IMR-90 (cell line): Measurements from ENCODE around the gene ARX. TPM values are rescaled to one million over a fixed set of nuclear protein-coding genes. Genes with fewer than 3 reads are reported as not detected.

Experiments
- ATAC-seq: fragments of 200-7000 bp; cut with Tn5 transposase; 2 replicates; pipeline ENCODE4 v1.9.1; 2020; ENCODE audit warnings: low read depth, mild to moderate bottlenecking, moderate library complexity
- BruUV-seq: library from RNA; stranded (reverse); fragments of 400-500 nt; replicated peaks from 2 replicates; lab custom pipeline; 2021; lab: Mats Ljungman, UMichigan
- CTCF ChIA-PET: fragments of 300-600 bp; formaldehyde crosslinking; extraction: SDS; loops from one replicate; lab custom pipeline; 2021; ENCODE audit warnings: antibody characterized with exemption; lab: Yijun Ruan, JAX
- POLR2A ChIA-PET: fragments of 300-600 bp; sonication (Branson Sonifier 250); formaldehyde crosslinking; loops from one replicate; lab custom pipeline; 2022; ENCODE audit warnings: antibody characterized with exemption; ENCODE audit not compliant: unreplicated experiment; lab: Charles Lee
- DNase-seq: peaks from one replicate; pipeline ENCODE4 v3.0.0; 2013
- H2AFZ ChIP-seq: replicated peaks from 2 replicates; pipeline ENCODE3; 2013; ENCODE audit warnings: low read length, mild to moderate bottlenecking; ENCODE audit not compliant: poor library complexity
- H2AK5ac ChIP-seq: 2 replicates; pipeline ENCODE4 v1.6.1; 2013; ENCODE audit warnings: low read depth, low read length, inconsistent platforms
- H2AK9ac ChIP-seq: replicated peaks from 2 replicates; pipeline ENCODE3; 2013; ENCODE audit warnings: mild to moderate bottlenecking, low read depth, low read length, moderate library complexity; ENCODE audit not compliant: poor library complexity
- H2BK120ac ChIP-seq: 2 replicates; pipeline ENCODE4 v1.6.1; 2013; ENCODE audit warnings: low read depth, low read length, inconsistent platforms
- H2BK15ac ChIP-seq: 3 replicates; pipeline ENCODE4 v1.6.1; 2013; ENCODE audit warnings: low read depth, low read length, inconsistent platforms
- H2BK20ac ChIP-seq: 2 replicates; pipeline ENCODE4 v1.6.1; 2013; ENCODE audit warnings: low read depth, mild to moderate bottlenecking, inconsistent platforms, low read length, moderate library complexity
- H2BK5ac ChIP-seq: 2 replicates; pipeline ENCODE4 v1.6.1; 2013; ENCODE audit warnings: mild to moderate bottlenecking, low read depth, low read length, inconsistent platforms; ENCODE audit not compliant: poor library complexity, severe bottlenecking
- H3K14ac ChIP-seq: replicated peaks from 2 replicates; pipeline ENCODE4 v1.6.1; 2013; ENCODE audit warnings: low read depth, low read length, inconsistent platforms
- H3K18ac ChIP-seq: 2 replicates; pipeline ENCODE4 v1.6.1; 2013; ENCODE audit warnings: low read depth, low read length, control low read depth
- H3K23ac ChIP-seq: 2 replicates; pipeline ENCODE4 v1.6.1; 2013; ENCODE audit warnings: low read depth, low read length, inconsistent platforms
- H3K27ac ChIP-seq: 2 replicates; pipeline ENCODE4 v1.5.1; 2013; ENCODE audit warnings: mild to moderate bottlenecking, control low read depth, low read length; ENCODE audit not compliant: insufficient read depth
- H3K27me3 ChIP-seq: 2 replicates; pipeline ENCODE4 v1.6.1; 2013; ENCODE audit warnings: low read length; ENCODE audit not compliant: control insufficient read depth, insufficient read depth
- H3K36me3 ChIP-seq: 2 replicates; pipeline ENCODE4 v1.6.1; 2013; ENCODE audit warnings: low read length, mixed read lengths; ENCODE audit not compliant: control insufficient read depth, insufficient read depth
- H3K4ac ChIP-seq: 2 replicates; pipeline ENCODE4 v1.6.1; 2013; ENCODE audit warnings: low read depth, low read length, inconsistent platforms
- H3K4me1 ChIP-seq: 2 replicates; pipeline ENCODE4 v1.6.1; 2013; ENCODE audit warnings: low read length, mixed read lengths; ENCODE audit not compliant: control insufficient read depth, insufficient read depth
- H3K4me2 ChIP-seq: 2 replicates; pipeline ENCODE4 v1.6.1; 2013; ENCODE audit warnings: low read depth, mild to moderate bottlenecking, control low read depth, low read length, moderate library complexity
- H3K4me3 ChIP-seq: 2 replicates; pipeline ENCODE4 v1.5.1; 2013; ENCODE audit warnings: low read depth, mild to moderate bottlenecking, control low read depth, low read length, moderate library complexity; ENCODE audit not compliant: insufficient read depth
- H3K56ac ChIP-seq: 2 replicates; pipeline ENCODE4 v1.6.1; 2013; ENCODE audit warnings: low read length, inconsistent platforms; ENCODE audit not compliant: insufficient read depth; ENCODE audit errors: extremely low read depth
- H3K79me1 ChIP-seq, 2 experiments: 2 replicates each; pipeline ENCODE4 v1.6.1; 2013; ENCODE audit warnings: low read length in 2 of 2, inconsistent platforms in 1 of 2, low read depth in 1 of 2
- H3K9ac ChIP-seq: 2 replicates; pipeline ENCODE4 v1.6.1; 2013; ENCODE audit warnings: low read depth, low read length, control low read depth
- H3K9me1 ChIP-seq: 2 replicates; pipeline ENCODE4 v1.6.1; 2013; ENCODE audit warnings: low read length, inconsistent platforms; ENCODE audit not compliant: insufficient read depth
- H3K9me3 ChIP-seq: 2 replicates; pipeline ENCODE4 v1.6.1; 2013; ENCODE audit warnings: low read length; ENCODE audit not compliant: control insufficient read depth, insufficient read depth
- H4K20me1 ChIP-seq: 2 replicates; pipeline ENCODE4 v1.6.1; 2013; ENCODE audit warnings: low read length, inconsistent platforms; ENCODE audit not compliant: insufficient read depth
- H4K5ac ChIP-seq: 2 replicates; pipeline ENCODE4 v1.6.1; 2013; ENCODE audit warnings: mild to moderate bottlenecking, low read depth, low read length, control low read depth
- H4K8ac ChIP-seq, 2 experiments: 2 replicates each; pipeline ENCODE4 v1.6.1; 2013; ENCODE audit warnings: low read depth in 2 of 2, low read length in 2 of 2, control low read depth in 1 of 2, inconsistent platforms in 1 of 2
- H4K91ac ChIP-seq: 2 replicates; pipeline ENCODE4 v1.6.1; 2013; ENCODE audit warnings: low read depth, low read length, inconsistent platforms; ENCODE audit not compliant: insufficient read depth
- BHLHE40 ChIP-seq: fragments of 150-350 bp; IDR thresholded peaks from 2 replicates; pipeline ENCODE4 v1.6.1; 2016; ENCODE audit warnings: mild to moderate bottlenecking, low read depth, low read length
- MAFK ChIP-seq: IDR thresholded peaks from 2 replicates; pipeline ENCODE4 v1.6.1; 2012; ENCODE audit warnings: low read depth, low read length, improper control_type of control experiment
- NFE2L2 ChIP-seq: fragments of 150-350 bp; IDR thresholded peaks from 2 replicates; pipeline ENCODE4 v1.6.1; 2016; ENCODE audit warnings: low read depth, mild to moderate bottlenecking, low read length
- POLR2A ChIP-seq: IDR thresholded peaks from 2 replicates; pipeline ENCODE4 v1.6.1; 2012; ENCODE audit warnings: mild to moderate bottlenecking, low read depth, low read length
- RAD21 ChIP-seq: IDR thresholded peaks from 2 replicates; pipeline ENCODE4 v1.6.1; 2012; ENCODE audit warnings: low read length, improper control_type of control experiment
- RFX5 ChIP-seq: IDR thresholded peaks from 2 replicates; pipeline ENCODE4 v1.8.0; 2012; ENCODE audit warnings: low read depth, mild to moderate bottlenecking, low read length, moderate library complexity
- whole genome bisulfite sequencing, 2 experiments: methylation state at CpG; one replicate each; pipeline versions ENCODE4 v1.1.5 to v1.1.7; 2013; ENCODE audit warnings: missing lambda C conversion rate in 2 of 2; ENCODE audit not compliant: insufficient read length in 1 of 2; ENCODE audit errors: extremely low coverage in 2 of 2; 5-methylcytosine and 5-hydroxymethylcytosine counted together
- dilution Hi-C: fragments of 300-500 bp; cut with HindIII; formaldehyde crosslinking; loops from one replicate; pipeline ENCODE4 v1.14.3; 2018; ENCODE audit warnings: low sequenced_read_pairs; ENCODE audit not compliant: unreplicated experiment
- in situ Hi-C: fragments of 300-500 bp; cut with MboI; formaldehyde crosslinking; loops from 3 replicates; pipeline ENCODE4 v1.14.3; 2019; ENCODE audit warnings: low sequenced_read_pairs, inconsistent platforms, mixed read lengths
- intact Hi-C: fragments of 100-400 bp; cut with micrococcal nuclease; formaldehyde crosslinking; loops from 2 replicates; pipeline ENCODE4 v1.10.0; 2022
- polyA plus RNA-seq, 3 experiments: library from polyadenylated mRNA; depleted of rRNA; stranded (reverse); fragments of >200 nt; gene quantifications; 2 replicates each; pipeline ENCODE4 v1.2.3, GENCODE V29; 2012; ENCODE audit warnings: low replicate concordance in 1 of 3
- total RNA-seq: library from RNA; depleted of rRNA; stranded (reverse); fragments of >200 nt; gene quantifications from 2 replicates; pipeline ENCODE4 v1.2.3, GENCODE V29; 2012
- TF ChIP-seq, protein P1 (sequence below): fragments of 150-350 bp; IDR thresholded peaks from 2 replicates; pipeline ENCODE4 v1.6.1; 2016; ENCODE audit warnings: low read depth, mild to moderate bottlenecking, low read length, moderate library complexity, borderline replicate concordance
- TF ChIP-seq, protein P2 (sequence below): conservative IDR thresholded peaks from 2 replicates; pipeline ENCODE4 v1.5.1; 2012; ENCODE audit warnings: mild to moderate bottlenecking, low read depth, low read length, improper control_type of control experiment

Gene ARX
- total and polyA plus RNA-seq, 2 of the 4 experiments (the other 2 are of a cell fraction) = not detected

DNA sequence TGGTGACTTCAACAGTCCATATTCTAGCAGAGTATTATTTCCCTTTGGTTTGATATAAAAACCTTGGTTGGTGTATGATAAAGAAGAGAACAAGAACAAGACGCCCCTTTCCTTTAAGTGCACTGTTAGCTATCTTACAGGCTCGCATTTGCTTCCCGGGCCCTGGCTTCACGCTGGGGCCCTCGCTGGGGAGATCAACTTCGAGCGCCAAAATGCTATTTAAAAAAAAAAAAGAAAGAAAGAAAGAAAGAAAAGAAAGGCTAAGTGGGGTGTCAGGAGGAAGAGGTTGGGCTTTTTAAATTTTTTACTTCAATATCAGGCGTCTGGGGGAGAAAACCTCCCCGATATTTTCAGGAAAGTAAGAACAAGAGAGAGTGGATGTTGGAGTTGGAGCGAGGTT is 11.7 kb downstream of the ARX start:
- Histone ChIP-seq H3K23ac (no peak overlapping the region), H2BK120ac (no peak overlapping the region), H3K4me3 (no peak overlapping the region), H2AK5ac (no peak overlapping the region), H2BK20ac (no peak overlapping the region), H3K56ac (no peak overlapping the region), H3K9me1 (no peaks in the 10 kb centered on the region), H3K27ac (no peak overlapping the region), H4K20me1 (no peaks in the 10 kb centered on the region), H3K4me1 (no peaks in the 10 kb centered on the region; the same call in 1 of the 2 replicates), H2AFZ (no peak overlapping the region), H3K4ac (no peak overlapping the region), H3K27me3 (peaks cover 67% of the 10 kb centered on the region), H3K18ac (no peak overlapping the region), H3K9me3 (peaks cover 5% of the 10 kb centered on the region), H4K8ac (no peak overlapping the region), H2BK15ac (no peak overlapping the region), H4K5ac (no peak overlapping the region), H3K36me3 (no peaks in the 10 kb centered on the region), H3K9ac (no peak overlapping the region), H4K91ac (no peak overlapping the region), H3K79me1 (no peaks in the 10 kb centered on the region), H2BK5ac (no peak overlapping the region), H3K4me2 (no peak overlapping the region), H3K14ac (no peak overlapping the region), H2AK9ac (no peak overlapping the region)
- dilution Hi-C loops = no loop called here
- ATAC-seq (no peak), DNase-seq (no peak)
- no TSS peak for BruUV-seq
- 60% methylated on average over 1 of the region's 10 CpGs; no CpG with 5 or more reads in 1 of the 2 experiments for WGBS, 2 experiments
- TF ChIP-seq POLR2A = no peak
- TF ChIP-seq BHLHE40 = no peak
- TF ChIP-seq RAD21 = no peak
- TF ChIP-seq, protein P1, sequence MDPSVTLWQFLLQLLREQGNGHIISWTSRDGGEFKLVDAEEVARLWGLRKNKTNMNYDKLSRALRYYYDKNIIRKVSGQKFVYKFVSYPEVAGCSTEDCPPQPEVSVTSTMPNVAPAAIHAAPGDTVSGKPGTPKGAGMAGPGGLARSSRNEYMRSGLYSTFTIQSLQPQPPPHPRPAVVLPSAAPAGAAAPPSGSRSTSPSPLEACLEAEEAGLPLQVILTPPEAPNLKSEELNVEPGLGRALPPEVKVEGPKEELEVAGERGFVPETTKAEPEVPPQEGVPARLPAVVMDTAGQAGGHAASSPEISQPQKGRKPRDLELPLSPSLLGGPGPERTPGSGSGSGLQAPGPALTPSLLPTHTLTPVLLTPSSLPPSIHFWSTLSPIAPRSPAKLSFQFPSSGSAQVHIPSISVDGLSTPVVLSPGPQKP = no peak
- TF ChIP-seq, protein P2, sequence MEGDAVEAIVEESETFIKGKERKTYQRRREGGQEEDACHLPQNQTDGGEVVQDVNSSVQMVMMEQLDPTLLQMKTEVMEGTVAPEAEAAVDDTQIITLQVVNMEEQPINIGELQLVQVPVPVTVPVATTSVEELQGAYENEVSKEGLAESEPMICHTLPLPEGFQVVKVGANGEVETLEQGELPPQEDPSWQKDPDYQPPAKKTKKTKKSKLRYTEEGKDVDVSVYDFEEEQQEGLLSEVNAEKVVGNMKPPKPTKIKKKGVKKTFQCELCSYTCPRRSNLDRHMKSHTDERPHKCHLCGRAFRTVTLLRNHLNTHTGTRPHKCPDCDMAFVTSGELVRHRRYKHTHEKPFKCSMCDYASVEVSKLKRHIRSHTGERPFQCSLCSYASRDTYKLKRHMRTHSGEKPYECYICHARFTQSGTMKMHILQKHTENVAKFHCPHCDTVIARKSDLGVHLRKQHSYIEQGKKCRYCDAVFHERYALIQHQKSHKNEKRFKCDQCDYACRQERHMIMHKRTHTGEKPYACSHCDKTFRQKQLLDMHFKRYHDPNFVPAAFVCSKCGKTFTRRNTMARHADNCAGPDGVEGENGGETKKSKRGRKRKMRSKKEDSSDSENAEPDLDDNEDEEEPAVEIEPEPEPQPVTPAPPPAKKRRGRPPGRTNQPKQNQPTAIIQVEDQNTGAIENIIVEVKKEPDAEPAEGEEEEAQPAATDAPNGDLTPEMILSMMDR = no peak
- no peak for TF ChIP-seq MAFK
- no peak for TF ChIP-seq NFE2L2
- no peak for TF ChIP-seq RFX5
- in situ Hi-C loops = no loop called here
- ChIA-PET CTCF (interaction anchor here (0.6 kb wide), 1 partner anchor 251 kb away, joined by 3 read pairs; no protein-coding TSS in a partner anchor), POLR2A (no interaction called here)
- intact Hi-C loops = loop anchor here (5.0 kb wide), 1 partner anchor 167 kb away; no protein-coding TSS in a partner anchor
